ENCODE data around the gene THRA.
A peak's percentile ranks its signal among the peaks of the same experiment; 100 is the strongest.

THRA gene

GRCh38 chr17:40034426-40035161 lies 28.2 kb upstream of the THRA start:
- no peaks in the 10 kb centered on the region for H3K9me3 ChIP-seq (ENCODE audit: insufficient read depth, low read depth, low read length)
- H3K9me2 ChIP-seq (replicated peaks; ENCODE audit: low read depth, low read length) = no peaks in the 10 kb centered on the region
- peaks cover 41% of the 10 kb centered on the region; the same call in 1 of the 2 replicates for H3K36me3 ChIP-seq (ENCODE audit: insufficient read depth, low read length)
- H3K79me2 ChIP-seq (ENCODE audit: insufficient read depth, low read length) = no peaks in the 10 kb centered on the region
- no peaks in the 10 kb centered on the region for H3K27me3 ChIP-seq (ENCODE audit: insufficient read depth, low read length, poor library complexity, severe bottlenecking)
- no peak overlapping the region for H3K9ac ChIP-seq (ENCODE audit: low read depth, low read length, poor library complexity, severe bottlenecking)
- no peak for TF ChIP-seq EZH2phosphoT487 (IDR thresholded peaks at IDR 0.05; ENCODE audit: borderline replicate concordance)
- TF ChIP-seq CTCF (conservative IDR thresholded peaks at IDR 0.05; ENCODE audit: low read length) = no peak
- H2AFZ ChIP-seq (ENCODE audit: low read length) = no peak overlapping the region
- H3K4me1 ChIP-seq (ENCODE audit: insufficient read depth, low read length, poor library complexity, severe bottlenecking) = no peaks in the 10 kb centered on the region
- H3K4me2 ChIP-seq (ENCODE audit: low read depth, low read length, poor library complexity, severe bottlenecking) = no peak overlapping the region
- no peak overlapping the region for H3K4me3 ChIP-seq (ENCODE audit: low read length, poor library complexity, severe bottlenecking)
- H3F3A ChIP-seq (ENCODE audit: low read depth) = no peaks in the 10 kb centered on the region
- no peaks in the 10 kb centered on the region for H4K20me1 ChIP-seq (ENCODE audit: insufficient read depth, low read length, poor library complexity, severe bottlenecking)

DNA sequence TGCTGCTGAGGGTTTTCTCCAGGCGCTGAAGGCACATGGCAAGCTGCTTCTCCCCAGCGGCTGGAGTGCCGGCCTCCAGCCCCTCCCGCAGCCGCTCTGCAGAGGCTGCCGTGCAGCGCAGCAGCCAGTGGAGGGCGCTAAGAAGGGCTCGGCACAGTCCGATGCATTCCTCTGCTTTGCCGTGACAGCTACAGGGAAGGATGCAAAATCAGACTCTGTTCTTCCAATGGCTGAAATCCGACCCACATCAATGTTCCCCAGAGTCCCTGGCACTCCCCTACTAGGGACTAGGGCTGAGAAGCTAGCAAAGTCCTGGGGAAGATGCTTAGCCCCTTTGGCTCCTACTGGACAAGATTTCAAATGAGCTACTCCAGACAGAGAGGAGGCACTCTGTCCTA lies 27.6 kb upstream of the THRA start:
- H3K9me3 ChIP-seq (ENCODE audit: insufficient read depth, low read depth, low read length) = no peaks in the 10 kb centered on the region
- H4K20me1 ChIP-seq (ENCODE audit: insufficient read depth, low read length, poor library complexity, severe bottlenecking) = no peaks in the 10 kb centered on the region
- H3K36me3 ChIP-seq (ENCODE audit: insufficient read depth, low read length) = peaks cover 39% of the 10 kb centered on the region; the same call in 1 of the 2 replicates
- H3K4me2 ChIP-seq (ENCODE audit: low read depth, low read length, poor library complexity, severe bottlenecking) = no peak overlapping the region
- TF ChIP-seq CTCF (conservative IDR thresholded peaks at IDR 0.05; ENCODE audit: low read length) (peak; percentile 78), EZH2phosphoT487 (IDR thresholded peaks at IDR 0.05; ENCODE audit: borderline replicate concordance) (no peak)
- no peak overlapping the region for H2AFZ ChIP-seq (ENCODE audit: low read length)
- H3F3A ChIP-seq (ENCODE audit: low read depth) = no peaks in the 10 kb centered on the region
- no peak overlapping the region for H3K4me3 ChIP-seq (ENCODE audit: low read length, poor library complexity, severe bottlenecking)
- H3K9ac ChIP-seq (ENCODE audit: low read depth, low read length, poor library complexity, severe bottlenecking) = no peak overlapping the region
- no peaks in the 10 kb centered on the region for H3K79me2 ChIP-seq (ENCODE audit: insufficient read depth, low read length)
- no peaks in the 10 kb centered on the region for H3K4me1 ChIP-seq (ENCODE audit: insufficient read depth, low read length, poor library complexity, severe bottlenecking)
- H3K27me3 ChIP-seq (ENCODE audit: insufficient read depth, low read length, poor library complexity, severe bottlenecking) = no peaks in the 10 kb centered on the region
- H3K9me2 ChIP-seq (replicated peaks; ENCODE audit: low read depth, low read length) = no peaks in the 10 kb centered on the region

DNA sequence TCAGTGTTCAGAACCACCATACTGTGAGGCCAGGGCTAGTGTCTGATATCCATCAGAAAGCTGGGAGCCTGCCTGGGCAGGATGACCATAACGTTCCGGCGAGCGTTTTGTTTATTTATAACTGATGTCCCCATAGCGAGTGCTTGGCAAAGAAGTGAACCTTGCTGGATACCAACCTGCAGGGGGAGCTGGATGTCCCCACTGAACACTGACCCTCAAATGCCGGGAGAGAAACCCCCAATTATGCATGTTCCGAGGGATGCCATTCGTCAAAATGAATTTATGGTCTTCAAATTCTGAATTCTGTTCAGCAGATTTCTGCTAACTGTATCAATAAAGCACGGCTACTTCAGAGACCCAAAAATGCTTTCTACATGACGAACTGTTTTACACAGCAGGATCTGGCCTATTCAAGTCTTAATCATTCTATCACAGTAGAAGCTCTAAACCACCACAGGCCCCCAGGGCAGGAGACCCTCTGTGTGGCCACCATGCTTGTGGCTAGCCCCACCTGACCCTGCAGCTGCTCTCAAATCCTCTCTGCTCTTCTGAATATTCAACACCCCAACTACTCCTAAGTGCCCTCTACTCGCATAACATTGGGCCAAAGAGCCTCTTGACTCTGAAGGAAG lies 23.8 kb upstream of the THRA start:
- Histone ChIP-seq H3K4me2 (ENCODE audit: low read depth, low read length, poor library complexity, severe bottlenecking) (no peak overlapping the region), H3K4me3 (ENCODE audit: low read length, poor library complexity, severe bottlenecking) (no peak overlapping the region), H4K20me1 (ENCODE audit: insufficient read depth, low read length, poor library complexity, severe bottlenecking) (no peaks in the 10 kb centered on the region), H3K79me2 (ENCODE audit: insufficient read depth, low read length) (no peaks in the 10 kb centered on the region), H3K9me3 (ENCODE audit: insufficient read depth, low read depth, low read length) (no peaks in the 10 kb centered on the region), H3K27me3 (ENCODE audit: insufficient read depth, low read length, poor library complexity, severe bottlenecking) (no peaks in the 10 kb centered on the region), H2AFZ (ENCODE audit: low read length) (no peak overlapping the region), H3K36me3 (ENCODE audit: insufficient read depth, low read length) (peaks cover 12% of the 10 kb centered on the region; the same call in 1 of the 2 replicates), H3F3A (ENCODE audit: low read depth) (no peaks in the 10 kb centered on the region), H3K9ac (ENCODE audit: low read depth, low read length, poor library complexity, severe bottlenecking) (no peak overlapping the region), H3K9me2 (replicated peaks; ENCODE audit: low read depth, low read length) (no peaks in the 10 kb centered on the region), H3K4me1 (ENCODE audit: insufficient read depth, low read length, poor library complexity, severe bottlenecking) (no peaks in the 10 kb centered on the region)
- TF ChIP-seq EZH2phosphoT487 (IDR thresholded peaks at IDR 0.05; ENCODE audit: borderline replicate concordance) (no peak), CTCF (conservative IDR thresholded peaks at IDR 0.05; ENCODE audit: low read length) (peak; percentile 68)

All from Loucy (cell line).